B cell (primary cell): ENCODE results near the gene COX18. TPM values are rescaled to one million over a fixed set of nuclear protein-coding genes. Genes with fewer than 3 reads are reported as not detected.
A peak's percentile ranks its signal among the peaks of the same experiment; 100 is the strongest.

Source experiments
- ATAC-seq: fragments of 200-7000 bp; cut with Tn5 transposase; one replicate; pipeline ENCODE4 v1.10.0; 2021; ENCODE audit warnings: low read depth, mild to moderate bottlenecking, moderate number of reproducible peaks, moderate library complexity
- CTCF ChIA-PET: fragments of 350-600 bp; sonication (Branson Sonifier 250); formaldehyde crosslinking; loops from one replicate; lab custom pipeline; 2021; ENCODE audit warnings: antibody characterized with exemption, inconsistent platforms; lab: Charles Lee
- POLR2A ChIA-PET: fragments of 350-600 bp; sonication (Branson Sonifier 250); formaldehyde crosslinking; loops from one replicate; lab custom pipeline; 2021; ENCODE audit warnings: antibody characterized with exemption; lab: Charles Lee
- DNase-seq: peaks from one replicate; pipeline ENCODE4 v3.0.0; 2013
- H2AFZ ChIP-seq: 2 replicates; pipeline ENCODE4 v1.6.1; 2012; ENCODE audit warnings: mild to moderate bottlenecking, low read depth, low read length; ENCODE audit not compliant: insufficient read depth, poor library complexity, severe bottlenecking
- H3K27ac ChIP-seq, 2 donors: 1 replicate in 1 of 2; 2 replicates in 1 of 2; pipeline ENCODE4 v1.5.1; 2012 to 2013; ENCODE audit warnings: low read length in 2 of 2, mild to moderate bottlenecking in 2 of 2, moderate library complexity in 1 of 2
- H3K27me3 ChIP-seq, 4 experiments: fragments of 200-600 bp in 1 of 4; sonication (generic) in 1 of 4; replicated peaks in 1 of 4; 1 replicate in 2 of 4; 2 replicates in 2 of 4; pipeline versions ENCODE4 v1.6.1 to v1.7.0; 2013 to 2016; ENCODE audit warnings: low read length in 3 of 4, mild to moderate bottlenecking in 2 of 4, mixed read lengths in 1 of 4, moderate library complexity in 1 of 4; ENCODE audit not compliant: insufficient read depth in 4 of 4, control insufficient read depth in 3 of 4; ENCODE audit errors: control extremely low read depth in 1 of 4
- H3K36me3 ChIP-seq, 2 experiments: replicated peaks in 1 of 2; 1 replicate in 1 of 2; 2 replicates in 1 of 2; pipeline versions ENCODE4 v1.6.1 to v1.7.1; 2013; ENCODE audit warnings: low read length in 1 of 2; ENCODE audit not compliant: insufficient read depth in 2 of 2, control insufficient read depth in 1 of 2; ENCODE audit errors: control extremely low read depth in 1 of 2, extremely low read depth in 1 of 2
- H3K4me1 ChIP-seq, 2 donors: fragments of 200-600 bp in 1 of 2; sonication (generic) in 1 of 2; 1 replicate in 1 of 2; 2 replicates in 1 of 2; pipeline versions ENCODE4 v1.5.1 to v1.6.1; 2013 to 2017; ENCODE audit warnings: low read length in 2 of 2; ENCODE audit not compliant: control insufficient read depth in 2 of 2, insufficient read depth in 2 of 2
- H3K4me2 ChIP-seq: replicated peaks from 2 replicates; pipeline ENCODE3; 2012; ENCODE audit warnings: mild to moderate bottlenecking, low read depth, low read length; ENCODE audit not compliant: poor library complexity, severe bottlenecking
- H3K4me3 ChIP-seq, 5 experiments: fragments of 200-600 bp in 1 of 5; sonication (generic) in 1 of 5; 1 replicate in 3 of 5; 2 replicates in 2 of 5; pipeline versions ENCODE4 v1.5.1 to v1.7.0; 2011 to 2016; ENCODE audit warnings: low read length in 4 of 5, mild to moderate bottlenecking in 4 of 5, low read depth in 2 of 5, control low read depth in 1 of 5, moderate library complexity in 1 of 5; ENCODE audit not compliant: insufficient read depth in 1 of 5; ENCODE audit errors: control extremely low read depth in 1 of 5, extremely low read depth in 1 of 5
- H3K79me2 ChIP-seq: fragments of 200-600 bp; sonication (generic); one replicate; pipeline ENCODE4 v1.6.0; 2016; ENCODE audit warnings: low read length; ENCODE audit not compliant: control insufficient read depth, insufficient read depth
- H3K9ac ChIP-seq: fragments of 200-600 bp; sonication (generic); 2 replicates; pipeline ENCODE4 v1.6.1; 2017; ENCODE audit warnings: mild to moderate bottlenecking, low read length, moderate library complexity
- H3K9me3 ChIP-seq, 3 donors: one replicate each; pipeline versions ENCODE4 v1.6.1 to v1.7.1; 2013; ENCODE audit warnings: low read length in 2 of 3; ENCODE audit not compliant: control insufficient read depth in 2 of 3, insufficient read depth in 1 of 3; ENCODE audit errors: control extremely low read depth in 1 of 3
- H4K20me1 ChIP-seq: 2 replicates; pipeline ENCODE4 v1.6.0; 2012; ENCODE audit warnings: mild to moderate bottlenecking, low read length; ENCODE audit not compliant: insufficient read depth, control insufficient read depth, poor library complexity, severe bottlenecking
- H3K27ac Mint-ChIP-seq: one replicate; pipeline ENCODE4 v1.8.0; 2021; ENCODE audit warnings: mixed read lengths
- H3K27me3 Mint-ChIP-seq: one replicate; pipeline ENCODE4 v1.8.0; 2021; ENCODE audit warnings: mixed read lengths
- H3K4me1 Mint-ChIP-seq: one replicate; pipeline ENCODE4 v1.8.0; 2021; ENCODE audit warnings: mixed read lengths
- H3K4me3 Mint-ChIP-seq: one replicate; pipeline ENCODE4 v1.8.0; 2021; ENCODE audit warnings: mixed read lengths
- H3K9me3 Mint-ChIP-seq: one replicate; pipeline ENCODE4 v1.8.0; 2022; ENCODE audit warnings: mixed read lengths; ENCODE audit not compliant: insufficient read depth
- EZH2 ChIP-seq: IDR thresholded peaks from 2 replicates; pipeline ENCODE4 v1.6.1; 2012; ENCODE audit warnings: borderline replicate concordance, low read depth, mild to moderate bottlenecking, moderate library complexity, low read length; ENCODE audit not compliant: insufficient read depth, poor library complexity, severe bottlenecking
- WGBS: methylation state at CpG from one replicate; pipeline ENCODE4 v1.1.5; 2013; ENCODE audit warnings: missing lambda C conversion rate; ENCODE audit not compliant: insufficient coverage; 5-methylcytosine and 5-hydroxymethylcytosine counted together
- intact Hi-C: fragments of 100-400 bp; cut with micrococcal nuclease; formaldehyde crosslinking; loops from one replicate; pipeline ENCODE4 v1.10.0; 2022
- polyA plus RNA-seq: library from polyadenylated mRNA; depleted of rRNA; stranded (reverse); fragments of >200 nt; gene quantifications from 2 replicates; pipeline ENCODE4 v1.2.3, GENCODE V29; 2012
- total RNA-seq, 2 donors: library from RNA; stranded (reverse); fragments of 120-200 nt in 1 of 2; gene quantifications; 1 replicate in 1 of 2; 2 replicates in 1 of 2; pipeline versions ENCODE4 v1.2.3 to v1.2.4, GENCODE V29; 2013 to 2022
- TF ChIP-seq, protein P1 (sequence below): fragments of 200-600 bp; IDR thresholded peaks from one replicate; pipeline ENCODE4 v1.8.0; 2022; ENCODE audit warnings: antibody characterized with exemption, mild to moderate bottlenecking

The COX18 gene
- total and polyA plus RNA-seq, 2 donors (not counting 1 experiment from before 2014, with no cell fraction given) = 12.7 to 13.2 TPM

DNA sequence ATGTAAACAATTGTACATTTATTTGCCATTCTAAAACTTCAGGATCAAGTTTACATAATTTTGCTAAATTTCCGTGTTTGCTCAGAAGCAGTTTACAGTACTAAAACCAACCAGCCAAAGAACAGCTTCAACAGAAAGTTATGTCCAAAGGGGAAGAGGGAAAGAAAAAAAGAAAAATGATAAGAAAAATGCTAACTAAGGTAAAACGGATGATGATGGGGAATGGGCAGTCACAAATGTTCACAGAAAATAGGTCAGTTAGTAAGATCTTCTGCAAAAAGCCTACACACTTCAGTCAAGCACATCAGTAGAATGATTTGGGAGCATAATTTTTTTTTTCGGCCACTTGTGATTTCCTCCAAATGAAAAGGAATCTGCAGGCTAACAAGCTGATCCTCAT lies 6.3 kb upstream of the COX18 start:
- no peak overlapping the region for H3K4me3 ChIP-seq
- H2AFZ ChIP-seq = no peak overlapping the region
- ATAC-seq (no peak), DNase-seq (no peak)
- no peaks in the 10 kb centered on the region for H3K9me3 ChIP-seq
- Mint-ChIP-seq H3K27me3 (no peaks in the 10 kb centered on the region), H3K4me1 (no peaks in the 10 kb centered on the region), H3K27ac (no peak overlapping the region), H3K9me3 (no peaks in the 10 kb centered on the region), H3K4me3 (no peak overlapping the region)
- TF ChIP-seq, protein P1, sequence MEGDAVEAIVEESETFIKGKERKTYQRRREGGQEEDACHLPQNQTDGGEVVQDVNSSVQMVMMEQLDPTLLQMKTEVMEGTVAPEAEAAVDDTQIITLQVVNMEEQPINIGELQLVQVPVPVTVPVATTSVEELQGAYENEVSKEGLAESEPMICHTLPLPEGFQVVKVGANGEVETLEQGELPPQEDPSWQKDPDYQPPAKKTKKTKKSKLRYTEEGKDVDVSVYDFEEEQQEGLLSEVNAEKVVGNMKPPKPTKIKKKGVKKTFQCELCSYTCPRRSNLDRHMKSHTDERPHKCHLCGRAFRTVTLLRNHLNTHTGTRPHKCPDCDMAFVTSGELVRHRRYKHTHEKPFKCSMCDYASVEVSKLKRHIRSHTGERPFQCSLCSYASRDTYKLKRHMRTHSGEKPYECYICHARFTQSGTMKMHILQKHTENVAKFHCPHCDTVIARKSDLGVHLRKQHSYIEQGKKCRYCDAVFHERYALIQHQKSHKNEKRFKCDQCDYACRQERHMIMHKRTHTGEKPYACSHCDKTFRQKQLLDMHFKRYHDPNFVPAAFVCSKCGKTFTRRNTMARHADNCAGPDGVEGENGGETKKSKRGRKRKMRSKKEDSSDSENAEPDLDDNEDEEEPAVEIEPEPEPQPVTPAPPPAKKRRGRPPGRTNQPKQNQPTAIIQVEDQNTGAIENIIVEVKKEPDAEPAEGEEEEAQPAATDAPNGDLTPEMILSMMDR = no peak
- TF ChIP-seq EZH2 = no peak
- ChIA-PET POLR2A (no interaction called here), CTCF (no interaction called here)
- no peaks in the 10 kb centered on the region for H3K27me3 ChIP-seq
- H3K4me1 ChIP-seq = no peaks in the 10 kb centered on the region
- intact Hi-C loops = no loop called here
- no peaks in the 10 kb centered on the region for H4K20me1 ChIP-seq
- H3K79me2 ChIP-seq = peaks cover 7% of the 10 kb centered on the region
- peaks cover 3 to 29% of the 10 kb centered on the region in 2 experiments for H3K36me3 ChIP-seq
- whole genome bisulfite sequencing = no CpG with 5 or more reads among the region's 3 CpGs
- no peak overlapping the region for H3K27ac ChIP-seq
- H3K4me2 ChIP-seq = no peak overlapping the region
- no peak overlapping the region for H3K9ac ChIP-seq

DNA sequence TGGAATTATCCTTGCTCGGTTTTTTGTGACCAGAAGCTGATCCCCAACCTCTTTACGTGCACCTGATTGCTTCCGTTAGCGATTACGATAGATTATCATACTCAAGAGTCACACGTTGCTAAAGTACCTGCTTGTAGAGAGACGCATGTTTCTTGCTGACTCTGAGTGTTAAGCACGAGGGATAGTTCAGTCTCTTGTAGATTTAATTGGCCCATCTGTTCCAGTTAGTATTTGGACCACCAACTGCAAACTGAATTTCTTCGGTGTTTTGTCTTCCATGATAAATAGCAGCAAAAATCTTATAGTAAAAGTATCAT lies 516 bp upstream of the COX18 start:
- peak overlapping the region; percentile 98 for H3K27ac ChIP-seq
- ATAC-seq = peak; percentile 2
- ChIA-PET CTCF (interaction anchor here (2.3 kb wide), 1 partner anchor 190 kb away, joined by 6 read pairs; no protein-coding TSS in a partner anchor), POLR2A (interaction anchor here (1.2 kb wide), 2 partner anchors 188 to 1375 kb away, joined by 3 to 5 read pairs; partner anchors contain the start of genes ANKRD17 and AREG)
- no peaks in the 10 kb centered on the region for H4K20me1 ChIP-seq
- no peak for DNase-seq
- no peaks in the 10 kb centered on the region for H3K27me3 ChIP-seq
- peak overlapping the region; percentile 79 for H2AFZ ChIP-seq
- Mint-ChIP-seq H3K4me1 (peaks cover 29% of the 10 kb centered on the region), H3K27me3 (no peaks in the 10 kb centered on the region), H3K4me3 (peak overlapping the region; percentile 96), H3K9me3 (no peaks in the 10 kb centered on the region), H3K27ac (peak overlapping the region; percentile 97)
- H3K36me3 ChIP-seq = peaks cover 0 to 6% of the 10 kb centered on the region in 2 experiments
- peaks cover 17 to 26% of the 10 kb centered on the region in 2 donors for H3K4me1 ChIP-seq
- peak overlapping the region; percentile 62 to 90 (median 78) for H3K4me3 ChIP-seq
- H3K9ac ChIP-seq = peak overlapping the region; percentile 76
- peaks cover 24% of the 10 kb centered on the region for H3K79me2 ChIP-seq
- H3K9me3 ChIP-seq = no peaks in the 10 kb centered on the region
- H3K4me2 ChIP-seq = peak overlapping the region; percentile 78
- intact Hi-C loops = no loop called here
- TF ChIP-seq, protein P1 = no peak
- TF ChIP-seq EZH2 = no peak
- WGBS = 0% methylated on average over 1 of the region's 9 CpGs
